HepG2 (cell line): Measurements from ENCODE around the gene PRADC1. TPM values are rescaled to one million over a fixed set of nuclear protein-coding genes. Genes with fewer than 3 reads are reported as not detected.
A peak's percentile ranks its signal among the peaks of the same experiment; 100 is the strongest.

ENCODE experiments used
- BCL3 ChIP-seq: sonication (generic); formaldehyde crosslinking; IDR thresholded peaks from 2 replicates; pipeline ENCODE4 v1.5.1; 2020; ENCODE audit warnings: mild to moderate bottlenecking, missing genetic modification reagents, moderate library complexity
- BORCS8-MEF2B ChIP-seq: sonication (generic); formaldehyde crosslinking; IDR thresholded peaks from 2 replicates; pipeline ENCODE4 v1.8.0; 2022; ENCODE audit warnings: mild to moderate bottlenecking, missing genetic modification reagents
- CHCHD3 ChIP-seq: sonication (generic); formaldehyde crosslinking; IDR thresholded peaks from 2 replicates; pipeline ENCODE4 v1.8.0; 2022; ENCODE audit warnings: mild to moderate bottlenecking, missing genetic modification reagents, moderate library complexity
- FOXK1 ChIP-seq: sonication (generic); formaldehyde crosslinking; IDR thresholded peaks from 2 replicates; pipeline ENCODE4 v1.4.0; 2020; ENCODE audit warnings: low read depth, missing genetic modification reagents, borderline replicate concordance
- HBP1 ChIP-seq: IDR thresholded peaks from 2 replicates; pipeline ENCODE4 v1.6.1; 2016; ENCODE audit warnings: low read depth, control low read depth
- HES4 ChIP-seq: sonication (generic); formaldehyde crosslinking; IDR thresholded peaks from 2 replicates; pipeline ENCODE4 v1.9.0; 2021; ENCODE audit warnings: mild to moderate bottlenecking, missing genetic modification reagents, borderline replicate concordance
- JARID2 ChIP-seq: sonication (generic); formaldehyde crosslinking; IDR thresholded peaks from 2 replicates; pipeline ENCODE4 v1.8.1; 2023; ENCODE audit warnings: missing genetic modification reagents, inconsistent platforms; ENCODE audit not compliant: insufficient replicate concordance
- KDM4B ChIP-seq: sonication (generic); formaldehyde crosslinking; IDR thresholded peaks from 2 replicates; pipeline ENCODE4 v1.4.0; 2020; ENCODE audit warnings: missing genetic modification reagents
- KLF15 ChIP-seq: sonication (generic); formaldehyde crosslinking; IDR thresholded peaks from 2 replicates; pipeline ENCODE4 v1.8.1; 2023; ENCODE audit warnings: borderline replicate concordance, mild to moderate bottlenecking, inconsistent platforms, missing genetic modification reagents, mixed read lengths
- MAFK ChIP-seq, 2 experiments: IDR thresholded peaks in 1 of 2; conservative IDR thresholded peaks in 1 of 2; 2 replicates each; pipeline ENCODE4 v1.6.1; 2011; ENCODE audit warnings: improper control_type of control experiment in 2 of 2, low read length in 2 of 2
- NFRKB ChIP-seq: fragments of 450-650 bp; IDR thresholded peaks from 2 replicates; pipeline ENCODE4 v1.6.1; 2017
- PRDM4 ChIP-seq: sonication (generic); formaldehyde crosslinking; IDR thresholded peaks from 2 replicates; pipeline ENCODE4 v1.9.0; 2021; ENCODE audit warnings: missing genetic modification reagents, borderline replicate concordance
- RXRB ChIP-seq: IDR thresholded peaks from 2 replicates; pipeline ENCODE4 v1.6.1; 2016; ENCODE audit warnings: borderline replicate concordance, missing genetic modification reagents, missing compliant biosample characterization
- SAFB2 ChIP-seq: sonication (generic); formaldehyde crosslinking; IDR thresholded peaks from 2 replicates; pipeline ENCODE4 v1.5.1; 2020; ENCODE audit warnings: missing genetic modification reagents, low read depth, mild to moderate bottlenecking, borderline replicate concordance
- SALL2 ChIP-seq: sonication (generic); formaldehyde crosslinking; IDR thresholded peaks from 2 replicates; pipeline ENCODE4 v1.8.1; 2023; ENCODE audit warnings: mild to moderate bottlenecking, missing genetic modification reagents, inconsistent platforms
- SKI ChIP-seq: fragments of 450-650 bp; IDR thresholded peaks from one replicate; pipeline ENCODE4 v1.6.1; 2018; ENCODE audit warnings: mild to moderate bottlenecking; ENCODE audit not compliant: partially characterized antibody
- SMAD1 ChIP-seq: sonication (generic); formaldehyde crosslinking; IDR thresholded peaks from 2 replicates; pipeline ENCODE4 v1.4.0; 2020; ENCODE audit warnings: missing genetic modification reagents, low read depth, mild to moderate bottlenecking, borderline replicate concordance
- ZBTB1 ChIP-seq: sonication (generic); formaldehyde crosslinking; IDR thresholded peaks from 2 replicates; pipeline ENCODE4 v1.4.0; 2020; ENCODE audit warnings: missing genetic modification reagents, borderline replicate concordance
- ZFAT ChIP-seq: sonication (generic); formaldehyde crosslinking; conservative IDR thresholded peaks from 2 replicates; pipeline ENCODE4 v1.8.1; 2023; ENCODE audit warnings: missing genetic modification reagents, inconsistent platforms
- ZNF207 ChIP-seq: fragments of 450-650 bp; IDR thresholded peaks from 2 replicates; pipeline ENCODE4 v1.6.1; 2016; ENCODE audit warnings: antibody characterized with exemption, borderline replicate concordance
- ZNF3 ChIP-seq: IDR thresholded peaks from 2 replicates; pipeline ENCODE4 v1.7.0; 2017; ENCODE audit warnings: inconsistent platforms
- ZNF33B ChIP-seq: sonication (generic); formaldehyde crosslinking; IDR thresholded peaks from 2 replicates; pipeline ENCODE4 v1.5.1; 2020; ENCODE audit warnings: mild to moderate bottlenecking, missing genetic modification reagents
- ZNF441 ChIP-seq: sonication (generic); formaldehyde crosslinking; IDR thresholded peaks from 2 replicates; pipeline ENCODE4 v1.7.0; 2021; ENCODE audit warnings: missing genetic modification reagents, borderline replicate concordance
- ZNF704 ChIP-seq: sonication (generic); formaldehyde crosslinking; IDR thresholded peaks from 2 replicates; pipeline ENCODE4 v1.8.1; 2023; ENCODE audit warnings: mild to moderate bottlenecking, inconsistent platforms, moderate library complexity, missing genetic modification reagents, borderline replicate concordance
- ZSCAN21 ChIP-seq: sonication (generic); formaldehyde crosslinking; IDR thresholded peaks from 2 replicates; pipeline ENCODE4 v1.8.0; 2022; ENCODE audit warnings: mild to moderate bottlenecking, missing genetic modification reagents, moderate library complexity, borderline replicate concordance
- polyA plus RNA-seq, 8 experiments: library from polyadenylated mRNA; depleted of rRNA in 3 of 8; stranded (reverse) in 7 of 8; unstranded in 1 of 8; fragments of >200 nt; fragmentation: Illumina TruSeq in 4 of 8; extraction: Trizol in 4 of 8; gene quantifications; 2 replicates each; pipeline versions ENCODE4 v1.2.1 to v1.2.3, GENCODE V29; 2011 to 2016; ENCODE audit warnings: low read depth in 4 of 8, missing spikeins in 1 of 8, mixed read lengths in 1 of 8; ENCODE audit not compliant: insufficient read depth in 1 of 8
- total RNA-seq, 5 experiments: library from RNA; depleted of rRNA; stranded (reverse); fragments of >200 nt; fragmentation: Illumina TruSeq; extraction: Trizol; gene quantifications; 2 replicates each; pipeline ENCODE4 v1.2.3, GENCODE V29; 2016; ENCODE audit warnings: low read depth in 1 of 5

PRADC1 gene
- total and polyA plus RNA-seq, 2 of the 13 experiments (the other 11 are each of a cell fraction or from before 2014, with no cell fraction given) = 12.1 to 37.2 TPM

- TF ChIP-seq RXRB (CRISPR knock-in tag) (peak; percentile 89), KLF15 (no peak), BCL3 (CRISPR knock-in tag) (no peak), SAFB2 (CRISPR knock-in tag) (no peak), HBP1 (CRISPR knock-in tag) (peak; percentile 54; the same call in 1 of the 2 replicates), NFRKB (no peak), HES4 (CRISPR knock-in tag) (no peak), JARID2 (CRISPR knock-in tag) (no peak), ZNF3 (CRISPR knock-in tag) (peak; percentile 68; the same call in 1 of the 2 replicates), BORCS8-MEF2B (CRISPR knock-in tag) (peak; percentile 19; the same call in 1 of the 2 replicates), KDM4B (no peak), ZSCAN21 (CRISPR knock-in tag) (no peak), ZNF704 (CRISPR knock-in tag) (no peak), ZNF207 (no peak), ZNF441 (CRISPR knock-in tag) (no peak; the same call in 1 of the 2 replicates), SMAD1 (CRISPR knock-in tag) (no peak), ZBTB1 (CRISPR knock-in tag) (no peak), ZNF33B (CRISPR knock-in tag) (0 out of 2 replicates have a peak, but pooled peaks have one; percentile 14), ZFAT (no peak), SKI (peak; percentile 46), PRDM4 (CRISPR knock-in tag) (no peak), MAFK (conservative IDR thresholded peaks at IDR 0.05 in 1 of 2, IDR thresholded peaks at IDR 0.05 in 1 of 2; ENCODE audit: low read length in 2 of 2) (no peak), SALL2 (CRISPR knock-in tag) (0 out of 2 replicates have a peak, but pooled peaks have one; percentile 23), FOXK1 (CRISPR knock-in tag) (peak; percentile 78; the same call in 1 of the 2 replicates), CHCHD3 (CRISPR knock-in tag) (no peak)
These were observed 29.1 kb upstream of the PRADC1 start (continued) for GRCh38 chr2:73262108-73262651.
